Dermis blood vessel endothelial cell (primary cell): ENCODE data around the gene MAPK8IP2. TPM values are rescaled to one million over a fixed set of nuclear protein-coding genes. Genes with fewer than 3 reads are reported as not detected.
"Not testable (repeated sequence)": the region's sequence is repeated elsewhere in the genome, so short reads cannot be mapped to it uniquely, and the experiment has no call there.

Source experiments
- DNase-seq: peaks from one replicate; pipeline ENCODE4 v3.0.0; 2010
- total RNA-seq: library from RNA; depleted of rRNA; stranded (reverse); fragments of >200 nt; gene quantifications from 2 replicates; pipeline ENCODE4 v1.2.3, GENCODE V29; 2014

The MAPK8IP2 gene
- total RNA-seq, 1 donor from 2014 or later = 0.34 TPM

DNA sequence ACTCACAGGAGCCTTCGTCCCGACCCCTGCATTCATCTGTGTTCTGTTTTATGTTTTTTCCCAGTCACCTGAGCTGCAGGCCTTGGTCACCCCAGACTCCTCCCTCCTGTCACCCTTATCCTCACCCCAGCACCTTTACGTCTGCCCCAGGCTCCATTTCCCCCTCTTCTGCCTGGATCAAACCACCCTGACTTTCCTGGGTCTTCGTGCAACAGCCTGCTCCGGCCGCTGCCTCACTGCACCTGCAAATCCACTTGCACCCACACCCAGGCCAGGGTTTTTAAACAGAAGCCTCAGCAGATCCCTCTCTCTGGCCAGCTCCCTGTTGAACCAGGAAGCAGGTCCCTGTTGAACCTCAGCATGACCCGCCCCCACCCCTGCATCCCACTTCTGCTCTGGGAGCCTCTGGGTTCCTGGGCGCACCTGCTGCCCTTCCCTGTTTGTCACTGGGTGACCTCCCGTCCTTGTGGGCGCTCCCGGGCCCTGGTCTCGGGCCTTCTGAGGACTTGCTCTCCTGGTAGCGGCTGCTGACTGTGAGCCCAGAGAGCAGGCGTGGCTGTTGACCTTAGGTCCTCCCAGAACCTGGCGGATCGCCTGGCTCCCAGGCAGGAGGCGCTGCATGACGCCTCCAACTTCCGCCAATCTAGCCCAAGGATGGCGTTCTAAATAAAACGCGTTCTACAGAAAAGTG, 12.8 kb downstream of the MAPK8IP2 start:
- DNase-seq = no peak

DNA sequence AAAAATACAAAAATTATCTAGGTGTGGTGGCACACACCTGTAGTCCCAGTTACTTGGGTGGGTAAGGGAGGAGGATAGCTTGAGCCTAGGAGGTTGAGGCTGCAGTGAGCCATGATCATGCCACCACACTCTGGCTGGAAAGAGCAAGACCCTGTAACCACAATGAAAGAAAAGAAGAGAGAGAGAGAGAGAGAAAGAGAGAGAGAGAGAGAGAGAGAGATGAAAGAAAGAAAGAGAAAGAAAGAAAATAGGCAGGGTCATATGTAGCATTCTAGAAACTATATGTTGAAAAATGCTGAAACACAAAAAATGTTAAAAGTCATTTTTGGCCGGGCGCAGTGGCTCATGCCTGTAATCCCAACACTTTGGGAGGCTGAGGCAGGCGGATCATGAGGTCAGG, 13.7 kb downstream of the MAPK8IP2 start:
- not testable (repeated sequence) for DNase-seq

DNA sequence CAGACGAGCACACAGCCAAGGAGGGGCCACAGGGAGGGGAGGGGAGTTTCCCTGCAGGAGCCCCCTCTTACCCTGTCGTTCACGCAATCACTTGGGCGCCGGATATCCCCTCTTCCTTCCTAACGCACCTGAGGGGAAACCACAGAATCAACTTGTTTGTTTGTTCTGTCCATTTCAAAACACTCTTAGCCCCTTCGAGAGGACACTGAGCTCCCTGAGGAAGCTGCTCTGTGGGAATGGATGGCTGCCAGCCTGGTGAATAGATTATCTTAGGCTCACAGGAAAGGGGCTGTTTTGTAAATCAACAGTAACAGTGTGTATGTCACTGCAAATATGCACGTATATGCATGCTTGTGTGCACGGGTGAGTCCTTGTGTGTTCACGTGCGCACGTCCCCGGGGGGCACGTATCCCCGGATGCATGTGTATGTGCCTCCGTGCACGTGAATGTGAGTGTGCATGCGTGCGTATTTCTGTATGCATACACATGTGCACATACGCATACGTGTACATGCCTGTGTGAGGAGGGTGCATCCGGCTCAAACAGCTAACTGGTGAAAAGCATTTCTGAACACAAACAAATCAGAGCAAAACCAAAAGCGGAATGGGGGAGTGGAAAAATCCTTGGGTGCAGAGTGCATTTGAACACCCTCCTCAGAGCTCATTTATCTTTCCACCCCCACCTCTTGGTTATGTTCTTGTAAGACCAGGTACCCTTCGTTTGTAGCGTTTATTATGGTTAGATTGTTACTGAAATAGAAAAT, 20.2 kb downstream of the MAPK8IP2 start:
- peak; percentile 89 for DNase-seq

DNA sequence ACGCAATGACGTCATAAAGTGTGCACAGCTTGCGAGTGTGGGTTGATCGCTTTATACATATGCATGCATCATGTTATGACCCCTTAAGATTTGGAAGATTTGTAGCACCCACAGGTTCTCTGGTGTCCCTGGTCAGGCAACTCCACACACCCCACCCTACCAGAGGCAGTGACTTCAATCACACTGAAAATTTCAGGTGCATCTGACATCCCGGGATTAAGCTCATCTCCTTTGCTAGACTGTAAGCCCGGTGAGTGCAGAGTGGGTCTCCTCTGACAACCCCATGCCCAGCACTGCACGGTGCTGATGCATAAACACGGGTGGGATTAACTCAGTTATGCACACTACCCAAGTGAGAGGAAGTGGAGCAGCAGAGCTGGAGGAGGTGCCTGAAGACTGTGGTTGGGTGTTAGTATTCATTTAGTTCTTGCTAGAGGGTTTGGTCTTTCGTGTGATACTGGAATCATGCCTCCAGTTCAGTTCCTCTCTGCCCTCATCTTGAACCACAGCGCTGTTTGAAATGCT, 20.8 kb downstream of the MAPK8IP2 start:
- no peak for DNase-seq

DNA sequence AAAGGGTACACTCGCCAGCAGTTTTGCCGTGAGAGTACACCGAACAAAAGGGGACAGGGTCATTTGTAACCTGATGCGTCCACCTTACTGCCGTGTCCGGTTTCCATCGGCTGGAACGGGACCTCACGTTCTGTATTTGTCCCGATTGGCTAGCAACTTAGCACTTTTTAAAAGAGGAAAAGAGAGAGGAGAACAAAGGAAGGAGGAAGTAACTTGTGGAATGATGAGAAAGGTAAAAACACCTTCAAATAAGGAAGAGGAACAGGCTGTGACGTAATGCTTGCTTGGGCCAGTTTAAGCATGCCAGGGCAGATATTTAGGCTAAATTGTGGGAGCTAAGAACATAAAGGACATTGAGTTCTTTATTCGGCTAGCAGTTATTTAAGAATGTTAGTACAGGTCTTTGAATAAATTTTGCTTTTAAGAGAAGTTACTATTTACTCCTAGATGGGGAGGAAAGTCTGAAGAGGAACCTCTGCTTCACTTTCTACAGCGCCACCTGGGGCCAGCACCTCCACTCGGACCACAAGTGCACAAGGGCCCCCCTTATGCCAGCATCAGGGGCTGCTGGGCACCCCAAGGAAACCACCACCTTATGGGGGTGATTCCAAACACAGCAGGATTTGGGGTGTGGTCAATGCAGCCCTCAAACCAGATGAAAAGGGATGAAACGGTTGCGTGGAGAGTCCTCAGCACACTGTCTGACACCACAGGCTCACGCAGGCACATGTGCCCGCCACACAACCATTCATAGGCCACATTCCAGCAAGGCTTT, 21.5 kb downstream of the MAPK8IP2 start:
- DNase-seq = no peak

DNA sequence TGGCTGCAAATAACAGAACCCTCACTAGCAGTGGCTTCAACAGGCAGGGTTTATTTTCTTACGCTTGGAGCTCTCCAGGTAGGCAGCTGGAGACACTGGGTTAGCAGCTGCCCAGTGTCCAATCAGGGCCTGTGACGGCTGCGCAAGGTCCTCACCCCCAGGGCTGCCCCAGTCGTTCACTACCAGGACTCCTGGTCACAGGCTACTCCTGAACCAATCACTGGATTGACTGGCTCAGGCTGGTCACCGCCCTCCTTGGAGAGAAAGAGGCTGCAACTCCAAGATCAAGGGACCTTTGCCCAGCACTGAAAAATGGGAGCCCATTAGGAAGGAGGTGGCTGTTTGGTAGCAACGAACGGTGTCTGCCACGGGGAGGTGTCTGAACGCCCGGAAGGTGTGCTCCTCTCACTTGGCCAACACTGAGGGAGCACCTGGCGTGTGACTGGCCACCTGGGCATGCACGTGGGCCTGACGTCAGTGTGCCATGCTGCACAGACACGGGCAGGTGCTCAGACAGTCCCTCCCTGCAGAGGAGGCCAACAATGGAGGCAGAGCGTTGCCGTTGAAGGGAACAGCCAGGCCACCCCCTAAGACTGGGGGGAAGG, 22.2 kb downstream of the MAPK8IP2 start:
- DNase-seq = no peak

DNA sequence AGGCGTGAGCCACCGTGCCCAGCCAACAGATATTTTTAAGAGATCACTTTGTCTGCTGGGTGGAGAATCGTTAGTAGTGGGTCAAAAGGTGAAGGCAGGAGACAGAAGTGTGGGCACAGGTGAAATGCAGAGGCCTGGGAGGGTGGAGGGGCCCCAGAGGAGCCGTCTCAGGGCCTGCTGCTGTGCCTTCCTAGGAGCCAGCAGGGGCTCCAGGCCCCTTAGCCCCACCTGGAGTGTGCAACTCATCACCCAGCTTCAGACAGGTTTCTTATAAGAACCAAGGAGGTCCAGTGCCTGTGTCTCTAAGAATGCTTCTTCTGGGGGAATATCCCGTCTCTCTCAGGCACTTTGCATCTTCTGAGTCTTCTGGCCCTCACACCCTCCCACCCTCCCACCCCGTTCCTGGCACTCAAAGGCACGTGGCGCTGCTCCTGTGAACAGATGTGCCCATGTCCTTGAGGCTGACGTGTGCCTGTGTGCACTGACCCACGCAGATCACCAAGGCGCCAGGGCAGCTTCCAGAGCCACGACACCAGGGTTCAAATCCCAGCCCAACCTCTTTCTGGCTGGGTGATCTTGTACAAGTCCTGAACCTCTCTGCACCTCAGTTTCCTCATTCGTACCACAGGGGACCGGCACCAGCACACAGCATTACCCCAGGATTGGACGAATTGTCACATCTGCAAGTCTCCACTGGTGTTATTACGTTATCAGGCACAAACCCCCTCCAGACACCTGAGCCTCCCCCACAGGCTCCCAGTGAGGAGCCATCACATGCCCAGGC, 23.9 kb downstream of the MAPK8IP2 start:
- DNase-seq = no peak

DNA sequence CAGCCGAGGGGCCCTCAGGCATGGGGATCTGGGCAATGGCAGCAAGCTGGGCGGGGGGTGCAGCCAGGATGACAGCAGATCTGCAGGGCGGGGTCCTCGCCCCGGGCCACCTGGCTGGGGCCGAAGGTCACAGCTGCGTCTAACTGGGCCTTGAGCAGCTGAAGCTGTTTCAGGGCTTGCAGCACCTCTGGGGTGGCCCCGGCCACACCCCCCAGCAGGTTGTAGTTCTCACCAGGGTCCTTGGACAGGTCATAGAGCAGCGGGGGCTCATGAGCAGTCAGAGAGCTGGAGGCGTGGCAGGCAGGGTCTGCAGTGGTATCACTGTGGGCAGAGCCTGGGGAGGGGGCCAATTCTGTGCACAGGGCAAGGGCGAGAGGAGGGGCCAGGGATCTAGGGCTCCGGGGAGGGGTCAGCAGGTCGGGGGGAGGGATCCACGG, 24.6 kb downstream of the MAPK8IP2 start:
- DNase-seq = no peak

DNA sequence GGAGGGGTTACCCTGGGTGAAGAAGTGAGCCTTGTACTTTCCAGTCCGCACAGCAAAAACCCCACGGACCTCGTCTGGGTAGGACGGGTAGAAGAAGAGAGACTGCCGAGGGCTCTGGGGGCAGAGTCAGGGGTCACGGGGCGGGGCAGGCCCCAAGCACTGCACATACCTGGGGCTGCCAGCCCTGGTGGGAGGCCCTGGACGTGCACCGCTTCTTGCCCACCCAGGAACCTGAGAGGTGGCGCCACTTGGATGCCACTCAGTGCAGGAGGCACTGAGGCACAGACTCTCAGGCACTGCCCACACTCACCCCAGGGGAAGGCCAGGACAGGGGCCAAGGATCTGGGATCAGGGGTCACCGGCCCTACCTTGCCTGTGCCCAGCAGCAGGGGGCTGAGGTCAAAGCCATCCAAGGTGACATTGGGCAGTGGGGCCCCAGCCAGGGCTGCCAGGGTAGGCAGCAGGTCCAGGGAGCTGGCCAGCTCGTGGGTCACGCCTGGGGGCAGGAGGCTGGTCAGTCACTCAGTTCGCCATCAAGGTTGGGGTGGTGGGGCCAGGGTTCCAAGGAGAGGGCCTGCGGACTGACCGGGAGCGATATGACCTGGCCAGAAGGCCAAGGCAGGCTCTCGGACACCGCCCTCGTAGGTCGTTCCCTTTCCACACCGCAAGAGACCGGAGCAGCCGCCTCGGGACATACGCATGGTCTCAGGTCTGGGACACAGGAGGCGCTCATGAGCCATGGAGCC, 25.1 kb downstream of the MAPK8IP2 start:
- peak; percentile 49 for DNase-seq

DNA sequence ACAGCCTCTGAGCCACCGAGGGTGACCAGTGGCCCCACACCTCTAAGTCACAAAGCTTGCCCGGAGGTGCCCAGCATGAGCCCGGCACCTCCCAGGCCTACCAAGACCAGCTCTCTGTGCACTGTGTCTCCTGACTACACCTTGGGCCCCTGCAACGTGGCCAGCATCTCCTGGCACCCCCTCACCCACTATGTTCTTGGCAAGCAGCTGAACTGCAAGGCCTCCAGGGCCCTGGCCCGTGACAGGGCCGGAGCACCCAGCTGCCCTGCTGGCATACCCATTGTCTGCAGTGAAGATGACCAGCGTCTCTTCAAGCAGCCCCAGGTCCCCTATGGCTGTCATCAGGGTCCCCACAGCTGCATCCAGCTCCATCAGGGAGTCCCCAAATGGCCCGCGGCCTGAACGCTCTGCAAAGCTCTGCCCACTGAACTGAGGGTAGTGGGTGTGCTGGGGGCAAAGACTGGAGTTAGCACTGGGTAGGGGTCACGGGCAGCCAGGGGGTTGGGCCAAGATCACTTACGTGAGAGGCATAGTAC, 25.8 kb downstream of the MAPK8IP2 start:
- DNase-seq = no peak

DNA sequence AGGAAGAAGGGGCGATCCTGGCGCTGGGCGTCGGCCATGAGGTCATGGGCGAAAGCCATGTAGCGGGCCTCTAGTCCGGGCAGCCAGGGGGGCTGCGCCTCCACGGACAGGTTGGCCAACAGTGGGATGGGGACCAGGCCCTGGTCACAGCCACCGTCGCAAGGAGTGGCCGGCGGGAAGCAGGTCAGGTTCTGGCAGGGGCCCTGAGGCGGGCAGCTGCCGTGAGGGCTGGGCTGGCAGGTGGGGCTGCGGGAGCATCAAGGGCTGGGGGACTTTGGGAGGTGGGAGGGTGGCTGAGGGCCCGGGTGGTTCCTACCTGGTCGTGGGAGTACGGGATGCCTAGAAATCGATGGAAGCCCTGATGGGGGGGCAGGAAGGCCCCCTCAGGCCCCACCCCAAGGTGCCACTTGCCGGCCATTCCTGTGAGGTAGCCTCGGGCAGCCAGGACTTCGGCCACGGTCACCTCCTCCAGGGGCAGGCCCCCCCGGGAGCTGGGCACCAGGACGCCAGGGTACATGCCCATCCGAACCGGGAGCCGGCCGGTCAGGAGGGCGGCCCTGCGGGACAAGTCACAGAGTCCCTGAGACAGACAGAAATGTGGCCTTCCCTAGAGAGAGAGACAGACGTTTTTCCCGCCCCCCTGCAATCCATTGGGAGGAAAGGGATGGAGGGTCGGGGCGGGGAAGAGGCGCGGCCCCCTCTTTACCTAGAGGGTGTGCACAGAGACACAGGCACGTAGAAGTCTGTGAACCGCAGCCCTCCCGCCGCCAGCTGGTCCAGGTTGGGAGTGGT, 26.5 kb downstream of the MAPK8IP2 start:
- DNase-seq = no peak

DNA sequence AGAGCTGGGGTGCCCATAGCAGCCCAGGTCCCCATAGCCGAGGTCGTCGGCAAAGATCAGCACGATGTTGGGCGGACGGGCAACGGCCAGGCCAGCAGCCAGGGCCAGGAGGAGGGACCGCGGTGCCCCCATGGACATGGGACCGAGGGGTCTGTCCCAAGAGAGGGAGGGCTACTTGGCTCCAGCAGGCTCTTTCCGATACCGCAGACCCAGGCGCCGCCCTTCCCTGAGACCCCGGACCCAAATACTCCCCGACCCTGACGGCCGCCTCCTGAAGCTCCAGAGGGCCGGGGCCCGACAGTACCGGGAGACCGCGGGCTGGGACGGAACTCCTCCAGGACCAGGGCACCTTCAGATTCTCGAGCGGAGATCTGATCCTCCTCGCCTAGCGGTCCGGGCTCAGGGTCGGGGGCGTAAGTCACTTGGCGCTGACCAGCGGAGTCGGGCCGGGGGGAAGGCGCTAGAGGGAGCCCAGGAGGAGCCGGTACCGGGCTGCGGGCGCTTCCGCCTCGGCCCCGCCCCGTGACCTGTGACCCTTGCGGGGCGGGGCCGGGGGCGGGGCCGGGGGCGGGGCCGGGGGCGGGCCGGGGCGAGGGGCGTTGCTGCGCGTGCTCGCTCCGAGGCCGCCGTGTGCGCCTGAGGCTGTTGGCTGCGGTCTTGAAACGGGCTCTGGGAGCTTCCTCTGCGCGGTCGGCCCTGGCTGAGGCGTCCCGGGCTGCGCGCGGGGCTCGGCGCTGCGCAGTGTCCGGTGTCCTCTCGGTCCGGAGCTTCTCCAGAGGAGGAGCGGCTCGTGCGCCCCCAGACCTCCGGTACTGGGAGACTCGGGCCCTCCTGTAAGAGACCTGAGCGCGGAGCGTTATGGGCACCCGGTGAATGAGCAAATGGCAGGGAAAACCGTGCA, 27.3 kb downstream of the MAPK8IP2 start, which contains the start of gene ARSA:
Gene ARSA, minus strand, starts transcription at position 511 of the 901 bp plus-strand sequence. Its CDS starts 373 bp downstream, at position 138.
- DNase-seq = peak; percentile 90

DNA sequence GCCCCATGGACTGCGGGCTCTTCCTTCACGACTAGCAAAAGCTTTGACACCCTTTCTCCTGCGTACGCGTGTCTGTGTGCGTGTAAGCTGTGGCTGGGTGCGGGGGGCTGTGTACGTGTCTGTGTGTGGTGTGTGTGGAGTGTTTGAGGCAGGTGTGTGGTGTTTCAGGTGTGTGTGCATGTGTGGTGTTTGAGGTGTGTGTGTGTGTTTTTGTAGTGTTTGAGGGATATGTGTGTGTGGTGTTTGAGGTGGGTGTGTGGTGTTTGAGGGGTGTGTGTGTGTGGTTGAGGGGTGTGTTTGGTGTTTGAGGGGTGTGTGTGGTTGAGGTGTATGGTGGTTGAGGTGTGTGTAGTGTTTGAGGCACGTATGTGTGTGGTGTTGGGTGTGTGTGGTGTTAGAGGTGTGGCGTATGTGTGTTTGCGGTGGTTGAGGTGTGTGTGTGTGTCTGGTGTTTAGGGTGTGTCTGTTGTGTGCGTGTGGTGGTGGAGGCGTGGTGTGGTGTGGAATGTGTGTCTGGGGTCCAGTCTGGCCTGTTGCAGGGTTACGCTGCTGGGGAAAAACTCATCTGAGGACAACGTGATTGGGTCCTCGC, 28.0 kb downstream of the MAPK8IP2 start:
- no peak for DNase-seq

DNA sequence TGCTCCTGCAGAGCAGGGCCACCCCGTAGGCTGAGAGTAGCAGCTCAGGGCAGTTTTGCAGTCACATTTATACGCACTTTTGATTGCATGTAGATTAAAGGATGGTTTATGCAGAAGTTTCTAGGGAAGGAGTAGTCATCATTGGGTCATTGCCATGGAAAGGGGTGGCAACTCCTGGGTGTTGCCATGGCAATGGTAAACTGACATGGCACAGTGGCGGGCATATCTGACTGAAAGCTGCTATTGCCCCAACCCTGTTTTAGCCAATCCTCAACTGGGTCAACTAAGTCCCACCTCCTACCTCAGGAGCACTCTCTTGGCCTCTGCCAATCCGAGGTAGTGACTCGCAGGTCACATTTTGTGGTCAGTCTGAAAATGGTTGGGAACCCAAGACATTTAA, 29.8 kb downstream of the MAPK8IP2 start:
- no peak for DNase-seq

DNA sequence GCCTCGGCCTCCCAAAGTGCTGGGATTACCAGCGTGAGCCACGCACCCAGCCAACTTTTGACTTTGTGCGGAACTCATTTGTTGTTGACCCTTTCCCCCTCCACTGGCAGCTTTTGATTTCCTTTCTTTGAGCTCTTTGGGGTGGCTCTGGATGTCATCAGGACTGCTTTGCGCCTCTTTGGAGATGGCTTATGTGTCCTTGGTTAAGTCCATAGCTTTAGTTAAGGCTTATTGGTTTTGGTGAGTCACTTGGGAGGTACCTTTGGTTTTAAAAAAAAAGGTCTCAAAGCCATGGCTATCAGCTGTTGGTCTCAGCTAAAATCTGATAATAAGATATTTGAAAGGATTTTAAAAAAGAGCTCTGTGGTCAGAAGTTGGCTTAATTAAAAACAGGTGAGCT, 32.5 kb downstream of the MAPK8IP2 start:
- no peak for DNase-seq

DNA sequence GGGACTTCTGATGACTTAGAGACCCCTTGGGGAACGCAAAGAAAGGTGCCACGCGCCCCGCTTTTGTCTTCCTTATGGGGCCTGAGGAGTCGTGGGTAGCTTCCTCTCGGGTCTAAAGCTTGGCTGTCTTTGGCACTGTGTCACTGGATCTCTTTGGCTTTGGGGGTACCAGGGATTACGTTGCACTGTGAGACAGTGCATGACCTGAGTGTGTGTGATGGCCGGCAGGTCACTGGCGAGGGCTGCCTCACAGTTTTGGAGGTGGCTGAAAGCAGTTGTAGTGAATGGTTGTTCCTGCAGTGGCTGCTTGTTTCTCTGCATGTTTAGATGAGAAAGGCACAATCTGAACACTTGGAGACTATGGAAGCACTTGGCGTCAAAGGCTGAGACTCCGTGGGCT, 33.2 kb downstream of the MAPK8IP2 start:
- DNase-seq = no peak

DNA sequence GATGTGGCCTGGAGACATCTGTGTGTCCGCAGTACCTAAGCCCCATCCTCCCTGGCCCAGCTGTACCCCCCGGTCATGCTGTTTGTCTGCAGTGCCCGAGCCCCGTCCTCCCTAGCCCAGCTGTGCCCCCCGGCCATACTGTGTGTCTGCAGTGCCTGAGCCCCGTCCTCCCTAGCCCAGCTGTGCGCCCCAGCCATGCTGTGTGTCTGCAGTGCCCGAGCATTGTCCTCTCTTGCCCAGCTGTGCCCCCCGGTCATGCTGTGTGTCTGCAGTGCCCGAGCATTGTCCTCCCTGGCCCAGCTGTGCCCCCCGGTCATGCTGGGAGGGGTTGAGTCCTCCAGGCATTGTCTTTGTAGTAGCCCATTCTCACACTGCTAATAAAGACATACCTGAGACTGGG, 35.0 kb downstream of the MAPK8IP2 start:
- DNase-seq = no peak

DNA sequence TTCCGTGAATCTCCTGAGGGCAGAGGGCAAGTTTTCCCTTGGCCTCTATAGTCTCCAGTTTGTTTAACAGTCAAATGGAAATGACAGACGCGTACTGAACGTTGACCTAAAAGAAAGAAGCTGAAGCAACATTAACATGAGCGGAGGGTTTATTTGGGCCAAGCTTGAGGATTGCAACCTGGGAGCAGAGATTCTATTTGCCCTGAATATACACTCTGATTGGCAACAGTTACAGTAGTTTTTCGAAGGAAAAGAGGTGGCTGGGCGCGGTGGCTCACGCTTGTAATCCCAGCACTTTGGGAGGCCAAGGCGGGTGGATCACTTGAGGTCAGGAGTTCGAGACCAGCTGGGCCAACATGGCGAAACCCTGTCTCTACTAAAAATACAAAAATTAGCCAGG, 39.7 kb downstream of the MAPK8IP2 start:
- DNase-seq = not testable (repeated sequence)
